Left renal pelvis (tissue), 4 donors: ENCODE results near the gene EVX1. TPM values are rescaled to one million over a fixed set of nuclear protein-coding genes. Genes with fewer than 3 reads are reported as not detected.

Experiments used
- DNase-seq, 4 donors: peaks; one replicate each; pipeline ENCODE4 v3.0.0-alpha.2; 2013; ENCODE audit warnings: low read depth in 4 of 4, low spot score in 3 of 4
- polyA plus RNA-seq, 4 donors: library from polyadenylated mRNA; unstranded; fragments of 120-200 nt; gene quantifications; one replicate each; pipeline ENCODE4 v1.2.1, GENCODE V29; 2013; ENCODE audit not compliant: insufficient read length in 4 of 4

The EVX1 gene
- polyA plus RNA-seq = under 1 TPM in 2 of 4 donors, not detected in 2; 0.07 to 0.08 TPM

- DNase-seq = no peak
Measured at GRCh38 chr7:27242555-27243339, at the start of gene EVX1. TSS of gene EVX1 (plus strand) at chr7:27242802. CDS start at chr7:27243031, 229 bp downstream.

DNA sequence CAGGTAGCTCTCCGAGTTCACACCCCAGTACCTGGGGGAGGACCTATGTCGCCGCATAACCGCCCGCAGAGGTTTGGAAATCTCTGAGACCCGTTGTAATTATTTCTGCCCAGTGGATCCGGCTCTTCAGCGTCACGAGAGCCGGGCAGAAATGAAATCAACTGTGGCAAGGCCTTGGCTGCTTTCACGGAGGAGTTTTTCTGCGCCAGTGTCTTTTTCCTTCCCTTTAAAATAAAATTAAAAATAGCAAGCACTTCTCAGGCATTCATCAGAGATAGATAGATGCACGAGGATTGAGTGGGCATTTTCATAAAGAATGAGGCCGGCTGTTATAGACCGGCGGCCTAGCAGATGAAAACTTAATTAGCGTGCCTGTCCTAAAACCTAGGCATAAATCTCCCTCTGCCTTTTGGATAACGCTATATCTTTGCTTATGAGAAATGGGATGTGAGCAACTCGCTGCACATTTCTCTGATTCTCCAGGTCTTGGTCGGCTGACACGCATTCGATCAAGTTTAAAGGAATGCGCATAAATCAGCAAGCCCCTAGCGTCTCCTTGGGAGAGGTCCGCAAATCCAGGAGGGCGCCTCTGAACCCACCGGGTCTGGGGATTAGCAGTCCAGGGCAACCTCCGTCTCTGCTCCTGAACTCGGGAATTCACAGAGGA is 49.1 kb upstream of the EVX1 start:
- no peak for DNase-seq

DNA sequence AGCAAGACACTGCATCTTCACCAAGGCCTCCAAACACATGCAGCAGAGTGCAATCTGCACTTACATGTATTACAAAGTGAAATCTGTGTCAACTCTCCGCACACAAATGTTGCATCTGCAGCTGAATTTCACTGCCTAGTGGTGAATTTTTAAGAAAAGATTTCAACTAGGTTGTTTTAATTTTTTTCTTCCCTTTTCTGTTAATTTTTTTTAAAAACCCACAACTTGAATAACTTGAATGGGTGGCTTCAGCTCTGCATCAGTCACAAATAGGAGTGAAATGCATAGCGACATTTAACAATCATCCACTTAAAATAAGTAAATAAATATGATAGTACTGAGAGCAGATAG is 48.6 kb upstream of the EVX1 start:
- no peak for DNase-seq

GRCh38 chr7:27194686-27195379 is 47.8 kb upstream of the EVX1 start:
- DNase-seq = no peak

DNA sequence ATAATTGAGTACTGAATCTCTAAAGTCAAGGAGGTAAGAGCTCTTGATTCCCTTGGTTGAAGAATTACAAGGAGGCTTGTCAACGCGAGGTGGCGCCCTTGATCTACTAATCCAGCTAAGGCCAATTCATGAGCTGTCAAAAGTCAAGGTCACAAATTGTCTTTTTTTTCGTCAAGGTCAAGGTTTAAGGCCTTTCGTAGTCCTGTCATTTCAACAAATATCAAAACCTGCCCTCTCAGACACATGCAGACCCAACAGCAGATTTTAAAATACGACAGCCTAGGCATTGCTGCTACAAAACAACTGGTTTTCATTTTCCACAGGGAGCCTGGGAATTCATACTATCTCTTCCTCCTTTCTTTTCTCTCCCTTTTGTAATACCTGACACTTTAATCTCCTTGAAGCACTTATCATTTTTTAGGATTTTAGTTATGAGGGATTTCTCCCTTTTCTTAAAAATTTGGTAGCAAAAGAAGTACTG is 46.3 kb upstream of the EVX1 start:
- DNase-seq = peak in 1 of 4 donors; percentile 65

- DNase-seq = peak in 2 of 4 donors; percentile 16 to 47
Measured at GRCh38 chr7:27197137-27198042, 45.2 kb upstream of the EVX1 start.

DNA sequence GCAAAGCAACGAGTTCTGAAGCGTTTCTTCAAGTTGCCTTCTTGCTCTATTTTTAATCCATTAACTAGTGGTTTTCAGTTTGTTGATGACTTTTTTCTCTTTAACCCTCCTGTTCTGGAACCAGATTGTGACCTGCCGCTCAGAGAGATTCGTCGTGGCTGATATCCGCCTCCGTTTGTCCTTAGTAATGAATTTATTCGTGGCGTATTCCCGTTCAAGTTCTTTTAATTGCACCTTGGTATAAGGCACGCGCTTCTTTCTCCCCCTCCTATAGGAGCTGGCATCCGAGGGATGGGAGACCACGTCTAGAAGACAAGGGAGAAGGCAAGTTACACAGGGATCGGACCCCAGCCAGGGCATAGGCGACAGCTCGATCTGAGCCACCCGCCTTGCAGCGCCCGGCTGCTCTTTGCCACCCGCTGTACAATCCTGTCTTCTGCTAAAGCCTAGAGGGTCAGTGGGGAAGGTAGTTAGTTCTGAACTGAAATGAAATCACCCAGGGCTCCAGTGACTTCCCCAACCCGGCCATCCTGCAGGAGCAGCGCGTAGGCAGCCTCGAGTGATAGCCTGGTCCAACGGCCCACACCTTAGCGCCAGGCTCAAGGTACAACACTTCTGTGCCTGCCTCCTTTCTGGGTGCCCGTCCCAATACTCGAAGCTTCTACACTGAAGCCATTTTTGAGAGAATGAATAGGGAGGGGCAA is 44.3 kb upstream of the EVX1 start:
- peak in 2 of 4 donors; percentile 21 to 26 for DNase-seq

DNA sequence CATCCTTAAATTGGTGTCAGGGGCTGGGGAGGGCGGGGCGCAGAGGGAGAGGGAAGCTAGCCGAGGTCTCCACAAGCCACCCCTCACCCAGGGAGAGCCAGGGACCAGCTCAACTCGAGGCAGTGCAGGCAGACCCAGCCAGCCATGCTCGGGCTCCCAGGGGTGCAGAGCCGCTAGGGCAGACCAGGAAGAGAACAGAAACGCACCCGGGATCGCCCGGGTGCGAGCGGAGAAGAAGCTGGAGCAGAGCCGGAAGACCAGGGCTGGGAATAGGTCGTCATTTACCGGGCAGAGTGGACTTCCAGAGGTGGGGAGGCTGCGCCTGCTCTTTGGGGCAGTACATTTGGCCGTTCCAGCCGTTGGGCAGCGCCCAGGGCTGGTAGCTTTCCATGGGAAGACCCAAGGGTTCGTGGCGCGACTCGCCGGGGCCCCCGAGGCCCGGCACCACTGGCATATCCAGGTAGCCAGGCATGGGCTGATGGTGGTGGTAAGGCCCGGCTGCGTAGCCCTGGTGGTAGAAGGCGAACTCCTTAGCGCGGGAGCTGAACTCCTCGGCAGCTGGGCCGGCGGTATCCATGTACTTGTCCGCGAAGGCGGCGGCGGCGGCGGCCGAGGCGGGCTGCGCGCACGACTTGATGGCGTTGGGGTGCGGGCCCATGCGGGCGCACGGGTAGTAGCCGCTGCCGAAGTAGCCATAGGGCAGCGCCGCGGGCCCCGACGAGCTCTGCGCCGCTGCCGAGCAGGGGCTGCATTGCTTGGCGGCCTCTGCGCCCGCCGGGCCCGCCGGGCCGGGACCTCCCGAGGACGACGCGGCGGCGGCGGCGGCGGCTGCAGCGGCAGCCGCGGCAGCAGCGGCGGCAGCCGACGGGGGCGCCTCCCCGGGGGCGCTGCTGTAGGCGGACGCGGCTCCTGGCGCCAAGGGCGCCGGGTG is 43.5 kb upstream of the EVX1 start:
- DNase-seq = no peak

DNA sequence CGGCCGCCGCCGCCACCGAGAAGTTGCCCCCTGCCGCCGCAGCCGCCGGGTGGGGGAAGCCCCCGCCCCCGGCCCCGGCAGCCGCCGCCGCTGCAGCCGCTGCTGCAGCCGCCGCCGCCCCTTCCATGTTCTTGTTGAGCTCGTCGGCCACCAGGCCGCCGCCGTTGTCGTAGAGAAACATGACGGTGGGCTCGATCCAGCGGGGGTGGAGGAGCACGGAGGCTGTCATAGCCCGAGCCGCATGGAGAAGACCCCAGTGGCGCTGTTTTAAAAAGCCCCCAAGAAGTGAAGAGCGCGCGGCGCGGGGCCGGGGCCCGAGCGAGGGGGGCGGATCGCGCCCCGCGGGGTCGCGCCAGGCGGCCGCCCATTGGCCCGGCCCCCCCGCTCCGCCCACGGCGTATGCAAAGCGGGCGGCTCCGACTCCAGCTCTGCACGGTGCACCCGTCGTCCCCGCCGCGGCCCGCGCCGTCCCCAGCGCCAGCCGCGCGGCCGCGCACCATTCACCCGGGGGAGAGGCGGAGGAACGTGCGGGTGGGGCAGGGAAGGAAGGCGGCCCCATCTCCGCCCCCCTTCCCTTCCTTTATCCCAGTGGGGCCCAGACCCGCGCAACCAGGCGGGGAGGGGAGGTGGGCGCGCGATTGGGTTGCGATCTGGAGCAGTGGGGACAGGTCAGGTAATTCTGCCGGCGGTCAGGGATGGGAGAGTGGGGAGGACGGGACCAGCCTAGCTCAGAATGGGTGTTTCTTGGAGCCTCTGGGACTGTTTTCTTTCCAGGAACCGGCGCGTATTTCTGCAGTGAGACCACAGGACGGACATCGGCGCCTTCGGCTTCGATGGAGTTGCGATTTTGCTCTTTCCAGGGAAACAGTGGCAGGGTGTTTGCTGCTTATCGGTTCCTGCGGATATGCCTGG is 42.5 kb upstream of the EVX1 start, which contains the start of gene HOXA13:
TSS of gene HOXA13 (minus strand) at position 243 of the 912 bp plus-strand sequence. CDS start at position 229, 14 bp downstream.
- no peak for DNase-seq

GRCh38 chr7:27200761-27201579 is 41.6 kb upstream of the EVX1 start:
- no peak for DNase-seq

GRCh38 chr7:27201580-27202017 is 41.0 kb upstream of the EVX1 start:
- DNase-seq = no peak

GRCh38 chr7:27202018-27202861 is 40.4 kb upstream of the EVX1 start:
- no peak for DNase-seq

- DNase-seq = no peak
Measured at GRCh38 chr7:27202862-27203134, 39.8 kb upstream of the EVX1 start.

GRCh38 chr7:27203365-27203953 is 39.1 kb upstream of the EVX1 start:
- no peak for DNase-seq

DNA sequence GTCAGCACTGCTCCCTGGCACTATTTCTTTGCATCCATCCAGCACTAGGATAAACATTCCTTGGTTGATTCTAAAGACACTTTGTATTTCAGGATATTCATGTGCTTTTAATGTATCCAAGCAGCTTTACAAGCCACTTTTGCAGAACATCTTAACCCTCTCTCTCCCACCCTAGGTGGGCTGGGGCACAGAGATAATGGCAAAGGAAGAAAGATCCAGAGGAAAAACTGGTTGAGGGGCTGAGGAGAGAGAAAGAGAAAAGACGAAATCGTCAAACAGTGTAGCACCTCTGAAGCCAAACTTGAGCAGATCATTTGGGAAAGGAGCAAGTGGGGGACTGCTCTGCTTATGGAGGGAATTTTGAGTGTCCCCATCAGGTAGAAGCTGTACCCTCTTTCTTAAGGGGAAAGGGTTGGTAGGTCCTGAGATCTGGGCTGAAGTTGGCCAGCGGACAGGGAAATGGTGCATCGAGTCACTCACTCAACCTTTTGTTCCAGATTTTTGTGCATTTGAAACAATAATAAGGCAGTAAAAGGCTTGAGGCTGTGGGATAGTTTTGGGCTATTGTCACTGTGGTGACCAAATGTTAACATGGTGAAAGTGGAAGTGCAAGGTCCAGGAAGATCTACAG is 38.5 kb upstream of the EVX1 start:
- DNase-seq = no peak
